Ureter (tissue), 1 donor: ENCODE data around the gene STK38L. TPM values are rescaled to one million over a fixed set of nuclear protein-coding genes. Genes with fewer than 3 reads are reported as not detected.

Experiments
- DNase-seq: peaks from one replicate; pipeline ENCODE4 v3.0.0-alpha.2; 2020; ENCODE audit warnings: low spot score
- total RNA-seq: library from RNA; stranded (reverse); gene quantifications from one replicate; pipeline ENCODE4 v1.2.4, GENCODE V29; 2023
- donor health status: DM: yes; HTN: yes; CAD: no.

STK38L gene
- total RNA-seq, 1 donor from 2014 or later = 30.4 TPM

DNA sequence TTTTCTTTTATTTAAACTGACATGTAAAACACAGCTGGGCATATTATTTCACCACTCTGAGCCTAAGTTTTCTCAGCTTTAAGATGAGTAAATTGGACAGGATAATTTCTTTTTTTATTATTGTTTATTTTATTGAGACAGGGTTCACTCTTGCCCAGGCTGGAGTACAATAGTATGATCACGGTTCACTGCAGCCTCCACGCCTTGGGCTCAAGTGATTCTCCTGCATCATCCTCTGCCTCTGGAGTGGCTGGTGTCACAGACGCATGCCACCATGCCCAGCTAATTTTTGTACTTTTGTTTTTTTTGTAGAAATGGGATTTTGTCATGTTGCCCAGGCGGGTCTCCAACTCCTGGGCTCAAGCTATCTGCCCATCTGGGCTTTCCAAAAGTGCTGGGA is 101.3 kb downstream of the STK38L start:
- no peak for DNase-seq

DNA sequence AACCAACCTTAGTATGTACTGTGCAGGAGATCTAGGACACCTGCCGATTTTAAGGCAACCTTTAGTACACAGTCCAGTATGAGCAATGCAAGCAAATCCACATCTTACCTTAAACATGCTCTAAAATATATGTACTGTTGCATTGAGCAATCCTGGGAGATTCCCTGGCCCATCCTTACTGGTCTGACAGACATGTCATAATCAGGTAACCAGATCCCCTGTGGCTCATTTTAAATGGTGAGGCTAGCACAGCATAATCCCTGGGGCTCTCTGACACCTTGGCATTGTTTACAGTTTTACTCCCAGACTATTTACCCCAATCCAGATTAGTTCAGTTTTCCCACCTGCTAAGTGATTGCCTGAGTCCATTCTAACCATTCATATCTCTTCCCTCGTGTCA is 103.7 kb downstream of the STK38L start:
- DNase-seq = no peak

DNA sequence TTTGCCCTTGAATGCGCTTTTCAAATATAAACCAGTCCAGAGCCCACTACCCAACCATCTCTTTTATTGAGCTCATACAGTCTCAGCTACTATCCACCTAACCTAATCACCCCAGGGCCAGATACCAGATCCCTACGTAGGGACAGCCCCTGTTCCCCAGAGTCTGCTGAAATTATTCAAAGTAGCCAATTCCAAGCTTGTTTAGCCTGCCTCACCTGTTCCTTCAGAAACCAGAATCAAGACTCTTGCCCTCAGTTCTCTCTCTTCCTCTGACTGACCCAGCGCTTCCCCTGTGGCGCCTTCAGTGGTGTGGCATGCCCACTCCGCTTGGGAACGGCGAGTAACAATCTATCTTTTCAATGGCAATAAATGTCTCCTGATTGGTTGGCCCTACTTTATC is 107.4 kb downstream of the STK38L start:
- no peak for DNase-seq

GRCh38 chr12:27355486-27355885 is 111.4 kb downstream of the STK38L start:
- no peak for DNase-seq

DNA sequence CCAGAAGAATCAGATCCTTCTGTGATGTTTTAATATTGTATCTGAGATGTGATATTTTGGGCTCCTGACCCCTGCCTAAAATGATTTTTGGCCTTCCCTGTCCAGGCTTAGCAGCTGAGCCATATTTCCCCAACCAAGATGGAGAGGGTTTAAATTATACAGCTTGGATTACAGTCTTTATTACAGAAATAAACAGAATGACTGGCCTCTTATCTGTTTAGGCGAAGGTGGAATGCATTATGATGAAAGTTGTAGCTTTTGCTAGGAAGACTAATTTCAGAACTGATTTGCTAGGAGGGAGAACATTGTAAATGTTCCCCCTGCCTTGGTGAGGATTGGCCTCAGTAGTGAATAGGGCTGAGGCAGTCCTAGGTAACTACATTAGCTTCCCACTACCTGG is 111.9 kb downstream of the STK38L start:
- no peak for DNase-seq

GRCh38 chr12:27359578-27360340 is 115.7 kb downstream of the STK38L start:
- DNase-seq = no peak

- DNase-seq = no peak
Measured at GRCh38 chr12:27361372-27361771, 117.3 kb downstream of the STK38L start.

DNA sequence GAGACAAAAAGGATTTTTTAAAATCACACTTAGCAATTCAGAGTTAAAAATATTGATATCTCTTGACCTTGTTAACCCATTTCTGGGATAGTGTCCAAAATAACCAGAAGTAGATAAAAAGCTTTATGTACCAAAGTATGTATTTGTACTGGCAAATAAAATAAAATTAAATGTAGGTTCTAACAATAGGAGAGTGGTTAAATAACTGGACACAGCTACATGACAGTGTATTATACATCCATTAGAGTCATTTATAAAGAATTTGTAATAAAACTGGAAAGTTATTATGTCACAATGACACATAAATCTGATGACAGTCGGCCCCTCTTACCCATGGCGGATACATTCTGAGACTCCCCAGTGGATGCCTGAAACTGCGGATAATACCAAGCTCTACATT is 122.5 kb downstream of the STK38L start:
- DNase-seq = no peak

GRCh38 chr12:27367078-27367477 is 123.0 kb downstream of the STK38L start:
- no peak for DNase-seq

Other genes with a start within 250 kb of the STK38L start
- 92.9 TPM for gene TM7SF3, start 229.9 kb upstream of the STK38L start, total RNA-seq
- gene MED21, start 221.7 kb upstream of the STK38L start, total RNA-seq = 60.7 TPM
- gene C12orf71, start 161.7 kb upstream of the STK38L start, total RNA-seq = not detected
- gene BMAL2, start 88.5 kb downstream of the STK38L start, total RNA-seq = 7.6 TPM
- not detected for gene SMCO2, start 202.4 kb downstream of the STK38L start, total RNA-seq